HCT116 (cell line): Measurements from ENCODE around the gene ARSJ.

Experiments used
- CEBPB ChIP-seq: IDR thresholded peaks from 2 replicates; pipeline ENCODE4 v1.6.1; 2012; ENCODE audit warnings: low read depth
- EZH2 ChIP-seq: fragments of 200-600 bp; sonication (generic); IDR thresholded peaks from 2 replicates; pipeline ENCODE4 v1.6.1; 2017; ENCODE audit warnings: antibody characterized with exemption, mixed run types
- FOSL1 ChIP-seq: IDR thresholded peaks from 2 replicates; pipeline ENCODE4 v1.6.1; 2012; ENCODE audit warnings: low read depth
- POLR2A ChIP-seq: IDR thresholded peaks from 2 replicates; pipeline ENCODE4 v1.7.0; 2011; ENCODE audit warnings: borderline replicate concordance; ENCODE audit not compliant: insufficient read depth, insufficient read length; ENCODE audit errors: extremely low read depth
- POLR2AphosphoS5 ChIP-seq: IDR thresholded peaks from 2 replicates; pipeline ENCODE4 v1.6.1; 2011; ENCODE audit warnings: mild to moderate bottlenecking, low read depth, low read length, moderate library complexity
- ZNF274 ChIP-seq: fragments of 200-500 bp; sonication (Bioruptor generic); IDR thresholded peaks from 2 replicates; pipeline ENCODE4 v1.6.1; 2014; ENCODE audit warnings: mild to moderate bottlenecking, low read depth, low read length, inconsistent platforms
- TF ChIP-seq, protein P1 (sequence below), 3 experiments: fragments of 200-600 bp in 1 of 3; sonication (generic) in 1 of 3; IDR thresholded peaks in 2 of 3; conservative IDR thresholded peaks in 1 of 3; 2 replicates each; pipeline ENCODE4 v1.5.1; 2012 to 2017; ENCODE audit warnings: low read depth in 2 of 3, low read length in 2 of 3, antibody characterized with exemption in 1 of 3, borderline replicate concordance in 1 of 3, control low read depth in 1 of 3, mild to moderate bottlenecking in 1 of 3, mixed read lengths in 1 of 3, mixed run types in 1 of 3, moderate library complexity in 1 of 3; ENCODE audit not compliant: insufficient read depth in 1 of 3

DNA sequence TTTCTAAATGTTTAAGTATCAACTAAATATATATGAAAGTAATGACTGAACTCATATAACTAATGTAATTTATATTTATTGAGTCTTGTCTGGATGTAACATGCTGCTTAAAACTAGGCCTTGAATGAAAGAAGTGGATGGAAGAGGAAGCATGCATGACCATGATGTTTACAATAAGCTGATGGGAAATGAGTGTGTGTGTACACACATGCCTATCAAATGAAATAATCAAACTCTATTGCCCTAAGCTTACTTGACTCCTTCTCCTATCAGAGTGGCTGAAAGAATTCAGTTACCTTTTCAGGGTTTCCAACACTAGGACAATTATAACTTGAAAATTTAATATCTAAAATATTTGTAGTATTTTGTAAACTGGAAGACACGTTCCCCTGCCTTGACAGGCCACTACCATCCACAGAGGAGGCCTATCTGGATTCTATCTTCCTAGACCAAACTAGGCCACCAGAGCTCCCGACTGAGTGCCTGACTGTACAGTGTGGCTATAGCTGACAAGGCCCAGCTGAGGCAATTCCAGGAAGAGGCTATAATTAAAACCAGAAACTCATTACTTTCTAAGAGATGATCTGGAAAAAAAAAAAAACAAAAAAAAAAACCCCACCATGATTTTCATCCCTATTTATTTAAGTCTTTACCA lies 7.6 kb downstream of the ARSJ start:
- TF ChIP-seq POLR2AphosphoS5 (no peak), ZNF274 (no peak), EZH2 (no peak), CEBPB (no peak), FOSL1 (no peak), POLR2A (no peak)
- TF ChIP-seq, protein P1, sequence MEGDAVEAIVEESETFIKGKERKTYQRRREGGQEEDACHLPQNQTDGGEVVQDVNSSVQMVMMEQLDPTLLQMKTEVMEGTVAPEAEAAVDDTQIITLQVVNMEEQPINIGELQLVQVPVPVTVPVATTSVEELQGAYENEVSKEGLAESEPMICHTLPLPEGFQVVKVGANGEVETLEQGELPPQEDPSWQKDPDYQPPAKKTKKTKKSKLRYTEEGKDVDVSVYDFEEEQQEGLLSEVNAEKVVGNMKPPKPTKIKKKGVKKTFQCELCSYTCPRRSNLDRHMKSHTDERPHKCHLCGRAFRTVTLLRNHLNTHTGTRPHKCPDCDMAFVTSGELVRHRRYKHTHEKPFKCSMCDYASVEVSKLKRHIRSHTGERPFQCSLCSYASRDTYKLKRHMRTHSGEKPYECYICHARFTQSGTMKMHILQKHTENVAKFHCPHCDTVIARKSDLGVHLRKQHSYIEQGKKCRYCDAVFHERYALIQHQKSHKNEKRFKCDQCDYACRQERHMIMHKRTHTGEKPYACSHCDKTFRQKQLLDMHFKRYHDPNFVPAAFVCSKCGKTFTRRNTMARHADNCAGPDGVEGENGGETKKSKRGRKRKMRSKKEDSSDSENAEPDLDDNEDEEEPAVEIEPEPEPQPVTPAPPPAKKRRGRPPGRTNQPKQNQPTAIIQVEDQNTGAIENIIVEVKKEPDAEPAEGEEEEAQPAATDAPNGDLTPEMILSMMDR (IDR thresholded peaks at IDR 0.05 in 2 of 3, conservative IDR thresholded peaks at IDR 0.05 in 1 of 3; ENCODE audit: borderline replicate concordance in 1 of 3, insufficient read depth in 1 of 3, low read depth in 2 of 3, low read length in 2 of 3), result no peak
